Measurements from ENCODE around the gene ANK2. TPM values are rescaled to one million over a fixed set of nuclear protein-coding genes. Genes with fewer than 3 reads are reported as not detected.

Gene ANK2
- total RNA-seq, 1 donor: 15.1 TPM

DNA sequence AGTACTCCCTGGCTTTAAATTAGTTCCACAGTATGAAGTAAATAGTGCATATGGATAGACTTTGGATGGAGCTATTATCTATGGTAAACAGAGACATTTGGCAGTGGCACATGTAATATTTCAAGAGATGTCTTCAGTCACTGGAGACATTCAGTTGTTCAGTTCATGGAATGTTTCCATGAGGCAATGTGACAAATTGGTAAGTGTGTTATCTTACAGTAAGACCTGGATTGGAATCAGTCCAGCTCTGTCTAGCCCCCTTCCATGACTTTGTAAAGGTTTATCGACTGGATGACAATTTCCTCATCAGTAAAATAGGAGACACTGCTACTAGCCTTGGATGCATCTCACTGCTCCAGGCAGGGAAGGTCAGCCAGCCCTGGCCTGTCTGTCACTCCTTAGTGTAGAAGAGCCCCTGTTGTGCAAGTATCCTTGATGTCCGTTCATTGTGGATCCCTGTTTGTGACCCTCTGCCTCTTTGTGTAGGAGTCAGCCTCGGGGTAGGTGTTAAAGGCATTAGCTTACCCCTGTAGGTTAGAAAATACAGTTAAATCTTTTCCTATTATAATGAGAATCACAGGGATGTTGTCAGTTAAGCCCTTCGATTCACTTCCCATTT lies 335.9 kb downstream of the ANK2 start:
- no peak for DNase-seq (ENCODE audit: low read depth)
- TF ChIP-seq, protein P1, sequence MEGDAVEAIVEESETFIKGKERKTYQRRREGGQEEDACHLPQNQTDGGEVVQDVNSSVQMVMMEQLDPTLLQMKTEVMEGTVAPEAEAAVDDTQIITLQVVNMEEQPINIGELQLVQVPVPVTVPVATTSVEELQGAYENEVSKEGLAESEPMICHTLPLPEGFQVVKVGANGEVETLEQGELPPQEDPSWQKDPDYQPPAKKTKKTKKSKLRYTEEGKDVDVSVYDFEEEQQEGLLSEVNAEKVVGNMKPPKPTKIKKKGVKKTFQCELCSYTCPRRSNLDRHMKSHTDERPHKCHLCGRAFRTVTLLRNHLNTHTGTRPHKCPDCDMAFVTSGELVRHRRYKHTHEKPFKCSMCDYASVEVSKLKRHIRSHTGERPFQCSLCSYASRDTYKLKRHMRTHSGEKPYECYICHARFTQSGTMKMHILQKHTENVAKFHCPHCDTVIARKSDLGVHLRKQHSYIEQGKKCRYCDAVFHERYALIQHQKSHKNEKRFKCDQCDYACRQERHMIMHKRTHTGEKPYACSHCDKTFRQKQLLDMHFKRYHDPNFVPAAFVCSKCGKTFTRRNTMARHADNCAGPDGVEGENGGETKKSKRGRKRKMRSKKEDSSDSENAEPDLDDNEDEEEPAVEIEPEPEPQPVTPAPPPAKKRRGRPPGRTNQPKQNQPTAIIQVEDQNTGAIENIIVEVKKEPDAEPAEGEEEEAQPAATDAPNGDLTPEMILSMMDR (IDR thresholded peaks at IDR 0.05; ENCODE audit: insufficient read depth, low read depth, low read length): no peak
- no peak overlapping the region for H3K4me3 ChIP-seq (ENCODE audit: low read depth, low read length)

DNA sequence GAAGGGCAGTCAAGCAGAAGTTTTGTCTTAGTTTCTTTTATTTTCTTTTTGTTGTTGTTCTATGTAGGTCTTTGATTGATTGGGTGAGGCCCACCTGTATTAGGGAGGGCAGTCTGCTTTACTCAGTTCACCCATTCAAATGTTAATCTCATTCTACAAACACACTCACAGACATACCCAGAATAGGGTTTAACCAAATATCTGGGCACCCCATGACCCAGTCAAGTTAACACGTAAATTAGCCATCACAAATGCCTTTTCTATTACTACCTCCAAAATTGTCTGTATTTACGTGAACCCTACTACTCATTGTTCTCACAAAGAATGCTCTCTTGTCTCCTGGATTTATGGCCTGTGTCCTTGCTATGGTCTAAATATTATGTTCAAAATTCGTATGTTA lies 339.7 kb downstream of the ANK2 start:
- no peak for DNase-seq (ENCODE audit: low read depth)
- TF ChIP-seq, protein P1 (IDR thresholded peaks at IDR 0.05; ENCODE audit: insufficient read depth, low read depth, low read length): no peak
- no peak overlapping the region for H3K4me3 ChIP-seq (ENCODE audit: low read depth, low read length)

DNA sequence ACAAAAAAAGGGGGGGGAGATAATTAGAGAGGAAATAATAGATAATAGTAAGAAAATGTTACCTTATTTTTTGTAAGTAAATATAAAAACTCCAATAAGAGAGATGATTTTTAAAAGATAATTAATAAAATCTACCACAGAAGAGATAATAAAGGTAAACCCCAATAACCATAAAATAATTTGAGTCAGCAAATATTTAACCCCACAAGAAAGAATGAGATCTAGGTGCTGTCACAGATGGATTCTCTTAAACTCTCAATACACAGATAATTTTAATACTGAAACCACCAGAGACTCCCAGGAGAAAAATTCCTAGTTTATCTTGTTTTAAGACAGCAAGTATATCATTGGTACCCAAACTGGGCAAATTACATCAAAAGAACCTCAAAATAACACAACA lies 341.4 kb downstream of the ANK2 start:
- no peak for DNase-seq (ENCODE audit: low read depth)
- TF ChIP-seq, protein P1 (IDR thresholded peaks at IDR 0.05; ENCODE audit: insufficient read depth, low read depth, low read length): no peak
- H3K4me3 ChIP-seq (ENCODE audit: low read depth, low read length): no peak overlapping the region

- DNase-seq (ENCODE audit: low read depth): no peak
- no peak overlapping the region for H3K4me3 ChIP-seq (ENCODE audit: low read depth, low read length)
- TF ChIP-seq, protein P1 (IDR thresholded peaks at IDR 0.05; ENCODE audit: insufficient read depth, low read depth, low read length): no peak
Measured at GRCh38 chr4:113394108-113394729, 344.8 kb downstream of the ANK2 start.

GRCh38 chr4:113394730-113395530 lies 345.5 kb downstream of the ANK2 start:
- TF ChIP-seq, protein P1 (IDR thresholded peaks at IDR 0.05; ENCODE audit: insufficient read depth, low read depth, low read length): peak; percentile 72
- peak; percentile 87 for DNase-seq (ENCODE audit: low read depth)
- no peak overlapping the region for H3K4me3 ChIP-seq (ENCODE audit: low read depth, low read length)

DNA sequence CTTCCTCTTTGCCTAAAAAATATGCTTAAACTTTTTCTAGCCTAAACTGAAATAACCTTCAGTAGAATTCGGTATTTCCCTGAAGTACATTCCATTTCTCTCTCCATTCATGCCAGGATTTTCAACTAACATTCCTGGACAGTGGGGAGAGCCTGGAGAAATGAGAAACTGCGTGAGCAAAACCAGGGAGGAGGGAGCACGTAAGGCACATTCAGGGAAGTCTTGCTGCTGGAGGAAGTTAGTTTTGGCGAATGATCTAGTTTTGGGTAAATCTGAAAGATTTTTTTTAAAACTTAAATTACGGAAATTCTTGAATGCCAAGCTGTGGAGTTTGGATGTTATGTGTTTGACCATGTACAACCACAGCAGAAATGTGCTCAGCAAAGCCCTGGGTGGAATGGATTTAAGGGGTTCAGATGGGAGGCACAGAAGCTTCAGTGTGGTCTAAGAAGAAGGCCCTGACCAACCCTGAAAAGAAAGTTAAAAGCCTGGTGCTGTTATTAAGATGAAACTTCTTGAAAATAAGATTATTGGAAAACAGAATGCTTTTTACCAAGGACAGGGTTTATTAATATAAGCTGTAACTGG lies 347.8 kb downstream of the ANK2 start:
- TF ChIP-seq, protein P1 (IDR thresholded peaks at IDR 0.05; ENCODE audit: insufficient read depth, low read depth, low read length): no peak
- no peak overlapping the region for H3K4me3 ChIP-seq (ENCODE audit: low read depth, low read length)
- peak; percentile 54 for DNase-seq (ENCODE audit: low read depth)

All from fibroblast of villous mesenchyme (primary cell).